Adipose tissue (tissue), 3 donors: Measurements from ENCODE around the gene TGM6. TPM values are rescaled to one million over a fixed set of nuclear protein-coding genes. Genes with fewer than 3 reads are reported as not detected.

Source experiments
- H3K27ac ChIP-seq: one replicate; pipeline ENCODE4 v1.5.1; 2013; ENCODE audit warnings: low read depth, low read length
- WGBS, 3 donors: extraction: QIAGEN DNeasy Blood & Tissue Kit; methylation state at CpG; one replicate each; pipeline ENCODE4 v1.1.7; 2013; 5-methylcytosine and 5-hydroxymethylcytosine counted together
- polyA plus RNA-seq, 3 donors: library from polyadenylated mRNA; stranded (reverse); fragments of 200-250 nt; gene quantifications; one replicate each; pipeline ENCODE4 v1.2.3, GENCODE V29; 2013
- donor health status: healthy with polysubstance abuse.
- donor health status: Bipolar disorder and iron deficiency.
- donor health status: healthy.

The TGM6 gene
- polyA plus RNA-seq, 3 donors, result not detected

DNA sequence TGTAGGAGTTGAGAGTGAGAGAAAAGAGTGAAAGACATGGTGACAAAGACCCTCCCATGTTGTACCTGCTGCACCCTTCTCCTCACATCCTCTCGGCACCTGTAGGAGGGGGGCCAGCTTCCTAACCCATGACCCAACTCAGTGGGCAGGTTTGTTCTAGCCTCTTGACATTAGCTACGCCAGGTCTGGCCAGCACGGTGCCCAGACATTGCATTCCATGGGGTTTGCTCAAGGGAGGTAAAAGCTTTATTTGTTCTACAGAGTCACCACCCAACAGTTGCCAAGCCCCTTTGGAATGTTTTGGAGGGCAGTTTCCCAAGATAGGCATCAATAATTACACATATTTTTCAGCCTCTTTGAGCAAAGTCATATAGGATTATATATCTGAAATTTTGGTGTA lies 22.7 kb upstream of the TGM6 start:
- 75 to 95% (median 78%) methylated on average over 3 of the region's 3 CpGs for WGBS, 3 donors

DNA sequence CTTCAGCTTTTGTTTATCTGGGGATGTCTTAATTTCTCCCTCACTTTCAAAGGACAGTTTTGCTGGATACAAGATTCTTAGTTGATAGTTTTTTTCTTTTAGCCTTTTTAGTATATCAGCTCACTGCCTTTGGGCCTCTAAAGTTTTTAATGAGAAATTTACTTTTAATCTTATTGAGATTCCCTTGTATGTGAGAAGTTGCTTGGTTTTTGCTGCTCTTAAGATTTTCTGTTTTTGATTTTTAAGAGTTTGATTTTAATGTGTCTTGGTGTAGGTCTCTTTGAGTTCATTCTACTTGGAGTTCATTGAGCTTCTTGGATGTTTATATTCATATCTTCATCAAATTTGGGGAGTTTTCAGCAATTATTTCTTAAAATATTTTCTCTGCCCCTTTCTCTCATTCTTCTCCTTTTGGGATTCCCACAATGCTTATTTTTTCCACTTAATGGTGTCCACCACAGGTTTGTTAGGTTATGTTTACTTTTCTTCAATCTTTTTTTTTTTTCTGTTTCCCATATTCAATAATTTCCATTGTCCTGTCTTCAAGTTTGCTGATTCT lies 19.6 kb upstream of the TGM6 start:
- no peak overlapping the region for H3K27ac ChIP-seq

More for the DNA sequence above, 22.7 kb upstream of the TGM6 start:
- no peak overlapping the region for H3K27ac ChIP-seq

DNA sequence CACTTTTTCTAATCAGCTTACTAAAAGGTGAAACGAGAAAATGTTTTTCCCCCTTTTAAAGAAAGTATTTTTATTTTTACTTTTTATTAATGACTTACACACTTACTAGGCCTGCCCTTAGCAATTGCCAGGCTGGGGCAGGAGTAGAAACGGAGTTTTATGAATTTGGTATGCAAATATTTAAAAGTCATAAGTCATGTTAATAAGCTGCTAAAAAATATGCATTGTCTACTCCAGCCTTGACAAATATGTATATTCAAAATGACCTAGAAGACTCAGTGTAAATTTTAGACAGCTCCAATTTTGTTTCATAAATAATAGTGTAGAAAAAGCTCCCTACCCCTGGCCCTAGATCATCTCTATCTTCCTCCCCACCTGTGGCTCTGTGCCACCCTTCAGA lies 17.5 kb upstream of the TGM6 start:
- 73 to 85% (median 85%) methylated on average over 2 of the region's 2 CpGs for WGBS, 3 donors

DNA sequence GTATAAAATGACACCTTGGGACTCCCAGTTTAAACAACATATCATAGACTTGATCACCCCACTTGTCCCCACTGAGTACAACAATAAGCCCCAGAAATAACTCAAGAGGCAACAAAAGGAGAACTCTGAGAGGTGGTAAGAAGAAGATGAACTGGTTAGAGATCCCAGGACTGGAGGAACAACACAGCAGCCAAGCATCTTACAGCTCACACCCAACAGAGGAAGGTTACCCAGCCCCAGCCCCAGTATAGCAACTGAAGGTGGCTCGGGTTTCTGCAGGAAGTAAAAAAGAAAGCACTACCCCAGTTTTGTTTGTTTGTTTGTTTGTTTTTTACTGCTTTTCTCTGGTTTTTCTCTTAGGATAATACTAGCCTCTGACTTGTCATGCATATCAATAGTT lies 17.1 kb upstream of the TGM6 start:
- no peak overlapping the region for H3K27ac ChIP-seq
- WGBS, 3 donors, result 17 to 47% (median 26%) methylated on average over 1 of the region's 1 CpG

More for the DNA sequence above, 17.5 kb upstream of the TGM6 start:
- H3K27ac ChIP-seq, result no peak overlapping the region

DNA sequence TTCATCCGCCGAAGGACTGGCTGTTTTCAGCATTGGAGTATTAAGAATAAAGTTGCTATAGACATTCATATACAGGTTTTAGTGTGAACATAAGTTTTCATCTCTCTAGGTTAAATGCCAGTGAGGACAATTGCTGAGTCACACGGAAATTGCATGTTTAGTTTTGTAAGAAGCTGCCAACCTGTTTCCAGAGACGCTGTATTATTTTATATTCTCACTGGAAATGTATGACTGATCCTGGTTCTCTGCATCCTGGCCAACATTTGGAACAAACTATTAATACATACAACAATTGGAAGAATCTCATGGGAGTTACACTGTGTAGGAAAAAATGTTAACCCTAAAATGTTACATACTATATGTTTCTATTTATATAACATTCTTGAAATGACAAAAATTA lies 16.7 kb upstream of the TGM6 start:
- H3K27ac ChIP-seq, result no peak overlapping the region
- WGBS, 3 donors, result 48 to 74% (median 55%) methylated on average over 4 of the region's 4 CpGs

DNA sequence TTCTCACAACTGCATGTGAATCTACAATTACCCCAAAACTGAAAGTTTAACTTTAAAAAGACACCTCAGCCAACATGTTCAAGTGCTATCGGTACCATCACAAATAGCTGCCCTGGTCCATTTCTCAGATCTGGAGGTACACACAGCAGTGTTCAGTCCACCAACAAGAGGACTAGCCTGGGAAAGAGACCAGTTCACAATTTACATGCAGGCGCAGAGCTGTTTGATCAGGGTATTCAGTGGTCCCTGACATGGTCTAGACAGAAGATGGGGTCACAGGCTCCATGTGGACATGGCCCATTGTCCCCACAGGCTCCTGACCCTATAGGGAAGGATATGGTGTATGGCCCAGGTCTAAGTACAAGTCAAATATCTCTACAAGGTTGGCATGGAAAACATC lies 15.6 kb upstream of the TGM6 start:
- 91 to 100% (median 97%) methylated on average over 2 of the region's 2 CpGs for WGBS, 3 donors

DNA sequence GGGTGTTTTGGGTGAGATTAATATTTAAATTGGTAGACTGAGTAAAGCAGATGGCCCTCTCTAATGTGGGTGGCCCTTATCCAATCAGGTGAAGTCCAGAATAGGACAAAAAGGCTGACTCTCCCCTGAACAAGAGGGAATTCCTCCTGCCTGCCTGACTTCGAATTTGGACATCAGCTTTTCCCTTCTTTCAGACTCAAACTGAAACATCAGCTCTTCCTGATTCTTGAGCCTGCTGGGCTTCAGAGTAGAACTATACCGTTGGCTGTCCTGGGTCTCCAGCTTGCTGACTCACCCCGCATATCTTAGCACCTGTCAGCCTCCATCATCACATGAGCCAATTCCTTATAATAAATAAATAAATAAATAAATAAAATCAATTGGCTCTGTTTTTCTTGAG lies 15.0 kb upstream of the TGM6 start:
- WGBS, 3 donors, result 72 to 75% (median 75%) methylated on average over 3 of the region's 3 CpGs
- H3K27ac ChIP-seq, result no peak overlapping the region

More for the DNA sequence above, 15.6 kb upstream of the TGM6 start:
- no peak overlapping the region for H3K27ac ChIP-seq

DNA sequence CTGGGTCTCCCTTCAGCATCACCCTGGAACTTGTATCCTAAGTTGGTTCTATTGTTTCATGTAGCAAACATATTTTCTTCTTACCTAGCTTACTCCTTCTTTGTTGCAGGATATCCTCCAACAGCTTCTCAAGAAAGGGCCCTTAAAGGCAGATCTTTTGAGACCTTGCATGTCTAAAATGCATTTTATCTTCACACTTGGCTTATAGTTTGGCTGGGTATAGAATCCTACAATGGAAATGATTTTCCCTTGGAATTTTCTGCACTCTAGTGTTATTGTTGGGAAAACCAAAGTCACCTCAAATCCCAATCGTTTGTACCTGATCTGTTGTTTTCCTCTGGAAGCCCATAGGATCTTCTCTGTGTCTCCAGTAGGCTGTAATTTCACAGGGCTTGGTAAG lies 12.1 kb upstream of the TGM6 start:
- no peak overlapping the region for H3K27ac ChIP-seq
- 30 to 56% (median 45%) methylated on average over 1 of the region's 1 CpG for WGBS, 3 donors

DNA sequence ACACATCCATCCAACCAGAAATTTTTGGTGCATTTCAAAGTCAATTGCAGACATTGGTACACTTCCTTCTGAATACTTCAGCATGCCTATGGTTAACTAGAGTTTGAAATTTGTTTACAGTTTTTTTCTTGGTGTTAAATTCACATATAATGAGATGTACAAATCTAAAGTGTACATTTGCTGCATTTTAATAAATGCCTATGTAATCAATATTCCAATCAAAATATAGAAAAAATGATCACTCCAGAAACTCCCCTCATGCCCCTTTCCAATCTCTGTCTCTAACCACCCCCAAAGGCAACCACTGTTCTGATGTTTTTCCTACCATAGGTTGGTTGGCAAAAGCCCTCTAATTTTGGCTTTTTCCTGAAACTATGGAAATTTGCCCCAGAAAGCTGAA lies 7.6 kb upstream of the TGM6 start:
- H3K27ac ChIP-seq, result no peak overlapping the region

DNA sequence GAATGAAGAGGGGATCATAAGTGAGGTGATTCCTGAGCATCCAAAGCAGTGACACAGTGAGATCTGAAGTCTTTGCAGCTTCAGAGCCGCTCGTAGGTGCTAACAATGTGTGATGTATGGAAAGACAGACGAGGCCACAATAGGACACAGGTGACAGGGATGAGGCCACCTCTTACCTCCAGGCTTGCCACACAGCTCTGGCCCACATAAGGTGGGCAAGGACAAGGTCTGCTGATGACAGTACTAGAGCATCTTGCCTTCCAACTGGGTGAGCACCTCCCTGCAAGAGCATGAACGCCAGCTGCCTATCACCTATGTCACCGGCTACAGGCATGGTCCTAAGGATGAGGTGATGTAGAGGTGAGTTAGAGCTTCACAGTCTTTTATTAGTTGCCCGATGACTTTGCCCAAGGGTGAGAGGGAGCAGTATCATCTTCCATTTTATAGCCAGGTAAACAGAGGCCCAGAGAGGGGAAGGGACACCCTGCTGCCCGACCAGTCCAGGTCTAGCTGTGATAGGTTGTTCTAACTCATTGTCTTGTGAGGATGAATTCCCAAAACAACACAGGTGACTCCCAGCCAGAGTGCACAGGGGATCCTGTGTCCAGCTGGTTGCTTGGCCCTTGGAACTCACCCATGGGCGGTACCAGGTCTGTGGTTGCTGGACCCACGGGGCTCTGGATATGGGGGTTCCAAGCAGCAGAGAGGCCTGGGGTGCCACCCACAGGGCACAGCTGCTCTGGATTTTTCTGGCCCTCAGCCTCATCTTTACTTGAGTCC lies 6.2 kb upstream of the TGM6 start:
- WGBS, 3 donors, result 73 to 88% (median 77%) methylated on average over 9 of the region's 9 CpGs

DNA sequence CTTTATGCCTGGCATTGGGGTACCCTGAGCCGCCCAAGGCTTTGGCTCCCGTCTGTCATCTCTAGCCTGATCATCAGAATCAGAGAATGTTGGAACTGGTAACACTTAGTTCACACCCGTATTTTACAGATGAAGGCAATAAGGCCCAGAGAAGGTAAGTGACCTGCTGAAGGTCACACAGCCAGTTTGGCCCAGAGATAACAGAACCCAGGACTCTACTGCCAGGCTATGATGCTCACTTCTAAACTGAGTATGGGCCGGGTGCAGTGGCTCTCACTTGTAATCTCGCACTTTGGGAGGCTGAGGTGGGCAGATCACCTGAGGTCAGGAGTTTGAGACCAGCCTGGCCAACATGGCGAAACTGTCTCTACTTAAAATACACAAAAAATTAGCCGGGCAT lies 1.8 kb upstream of the TGM6 start:
- 88 to 91% (median 89%) methylated on average over 7 of the region's 7 CpGs for WGBS, 3 donors
- no peak overlapping the region for H3K27ac ChIP-seq

More for the DNA sequence above, 6.2 kb upstream of the TGM6 start:
- H3K27ac ChIP-seq, result no peak overlapping the region

DNA sequence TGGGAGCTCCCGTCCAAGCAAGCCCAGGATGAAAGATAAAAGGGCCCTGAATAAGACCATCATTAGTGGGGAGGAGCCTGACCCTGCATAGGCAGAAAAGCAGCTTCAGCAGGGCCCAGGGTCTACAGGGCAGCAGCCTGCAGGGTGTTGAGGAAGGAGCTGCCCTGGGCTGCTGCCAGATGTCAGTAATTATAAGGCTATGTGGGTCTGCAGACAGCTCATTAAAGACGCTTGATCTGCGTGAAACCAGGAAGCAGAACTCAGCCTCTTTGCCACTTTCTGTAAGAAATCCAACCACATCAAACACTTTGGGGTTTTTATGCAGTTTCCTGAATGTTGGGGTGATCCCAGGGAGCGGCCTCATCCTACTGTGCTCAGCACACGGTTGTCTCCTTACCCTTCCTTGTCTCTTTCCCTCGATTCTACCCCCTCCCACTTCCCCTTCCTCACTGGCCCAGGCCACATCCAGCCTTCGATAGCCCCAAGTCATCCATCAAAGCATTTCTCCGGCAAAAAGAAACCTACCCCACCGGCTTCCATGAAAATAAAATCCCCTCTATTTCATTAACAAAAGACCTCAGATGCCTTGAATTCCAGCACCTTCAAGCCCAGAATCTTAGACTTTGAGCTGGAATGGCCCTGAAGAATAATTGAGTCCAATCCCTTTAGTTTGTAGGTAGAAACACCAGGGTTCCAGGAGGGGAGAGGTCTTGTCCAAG lies 1.0 kb upstream of the TGM6 start:
- H3K27ac ChIP-seq, result no peak overlapping the region
- 14 to 37% (median 27%) methylated on average over 9 of the region's 9 CpGs for WGBS, 3 donors

DNA sequence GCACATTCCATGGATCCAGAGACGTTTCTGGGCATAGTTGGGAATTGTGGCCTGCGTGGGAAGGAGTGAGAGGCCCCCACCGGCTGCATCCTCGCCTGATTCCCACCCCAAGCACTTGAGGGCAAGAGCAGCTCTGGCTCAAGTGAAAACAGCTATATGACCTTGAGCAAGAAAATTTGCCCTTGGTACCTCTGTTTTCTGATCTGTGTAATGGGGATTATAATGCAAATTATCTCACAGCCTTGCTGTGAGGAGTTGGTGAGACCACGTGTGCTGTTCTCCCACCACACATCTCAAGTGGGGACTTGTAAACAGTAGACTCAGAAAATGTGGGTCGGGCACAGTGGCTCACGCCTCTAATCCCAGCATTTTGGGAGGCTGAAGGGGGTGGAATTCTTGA lies 602 bp downstream of the TGM6 start:
- no peak overlapping the region for H3K27ac ChIP-seq
- WGBS, 3 donors, result 70 to 82% (median 71%) methylated on average over 7 of the region's 7 CpGs

DNA sequence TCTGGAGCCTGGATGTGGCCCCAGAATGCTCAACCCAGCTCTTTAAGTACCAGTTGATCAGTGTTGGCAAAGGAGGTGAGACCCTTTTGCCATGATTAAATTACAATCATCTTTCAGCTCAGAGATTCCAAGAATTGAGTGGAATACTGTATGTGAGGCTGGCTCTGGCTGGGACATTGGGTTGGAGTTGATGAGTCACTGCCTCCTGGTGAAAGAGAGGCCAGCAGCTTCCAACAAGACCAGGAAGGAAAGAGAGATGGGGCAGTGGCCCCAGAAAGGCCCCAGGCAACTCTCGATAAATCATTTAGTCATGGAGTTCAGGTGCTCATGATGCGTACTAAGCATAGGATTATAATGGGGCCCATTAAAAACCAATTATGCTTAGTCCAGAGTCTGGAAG lies 2.1 kb downstream of the TGM6 start:
- WGBS, 3 donors, result 88 to 95% (median 93%) methylated on average over 2 of the region's 2 CpGs
- H3K27ac ChIP-seq, result no peak overlapping the region

DNA sequence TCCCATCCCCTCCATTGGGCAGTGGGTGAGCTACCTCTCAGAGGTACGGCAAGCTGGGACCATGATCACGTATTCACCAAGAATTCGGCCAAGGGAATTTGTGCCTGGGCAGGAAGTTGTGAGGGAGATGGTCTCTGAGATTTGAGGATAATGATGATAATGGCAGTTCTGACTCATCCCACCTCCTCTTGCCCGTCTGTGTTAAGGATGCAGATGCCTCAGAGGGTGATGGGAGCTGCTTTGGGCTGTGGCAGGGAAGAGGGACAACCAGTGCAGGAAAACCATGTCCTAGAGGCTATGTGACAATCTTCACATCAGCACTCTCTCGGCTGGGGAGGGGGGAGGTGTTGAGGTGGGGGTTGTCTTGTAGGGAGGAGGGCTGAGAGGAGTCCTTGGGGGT lies 4.3 kb downstream of the TGM6 start:
- no peak overlapping the region for H3K27ac ChIP-seq
- WGBS, 3 donors, result 48 to 70% (median 60%) methylated on average over 5 of the region's 5 CpGs

DNA sequence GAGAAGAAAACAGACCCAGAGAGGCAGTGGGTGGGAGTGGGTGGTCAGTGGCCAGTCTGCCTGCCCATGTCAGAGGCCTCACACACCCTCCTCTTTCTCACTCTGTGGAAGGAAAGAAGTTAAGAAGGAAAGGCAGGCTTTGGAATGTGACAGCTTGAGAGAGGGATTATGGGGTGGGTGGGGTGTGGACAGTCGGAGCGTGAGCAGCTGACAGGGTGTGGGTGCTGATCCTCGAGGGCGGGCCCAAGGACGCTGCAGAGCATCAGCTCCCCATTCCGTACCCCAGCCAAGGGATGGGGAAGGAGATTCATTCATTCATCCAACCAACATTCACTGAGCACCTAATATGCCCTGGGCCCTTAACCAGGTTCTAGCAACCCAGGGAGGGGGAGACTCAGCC lies 4.8 kb downstream of the TGM6 start:
- no peak overlapping the region for H3K27ac ChIP-seq
- 62 to 68% (median 64%) methylated on average over 6 of the region's 6 CpGs for WGBS, 3 donors

DNA sequence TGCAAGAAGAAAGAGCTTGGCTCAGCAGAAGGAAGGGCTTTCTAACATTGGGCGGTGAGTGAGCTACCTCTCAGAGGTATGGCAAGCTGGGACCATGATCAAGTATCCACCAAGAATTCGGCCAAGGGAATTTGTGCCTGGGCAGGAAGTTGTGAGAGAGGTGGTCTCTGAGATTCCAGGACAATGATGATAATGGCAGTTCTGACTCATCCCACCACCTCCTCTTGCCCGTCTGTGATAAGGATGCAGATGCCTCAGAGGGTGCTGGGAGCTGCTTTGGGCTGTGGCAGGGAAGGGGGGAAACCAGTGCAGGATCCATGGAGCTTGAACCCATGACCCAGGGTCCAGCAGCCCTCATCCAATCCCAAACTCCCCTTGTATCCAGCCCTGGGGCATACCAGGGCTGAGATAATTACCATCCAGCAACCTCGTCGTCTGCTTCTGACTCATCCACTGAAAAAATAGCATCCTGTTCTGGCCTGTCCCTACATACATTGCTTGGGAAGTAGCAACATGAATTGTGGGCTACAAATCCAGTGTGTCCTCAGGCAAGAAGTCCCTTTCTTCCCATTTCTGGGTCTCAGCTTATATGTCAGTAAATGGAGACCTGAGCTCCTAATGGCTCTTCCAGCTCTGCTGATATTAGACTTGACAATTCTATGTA lies 5.9 kb downstream of the TGM6 start:
- no peak overlapping the region for H3K27ac ChIP-seq
- 62 to 79% (median 75%) methylated on average over 5 of the region's 5 CpGs for WGBS, 3 donors

DNA sequence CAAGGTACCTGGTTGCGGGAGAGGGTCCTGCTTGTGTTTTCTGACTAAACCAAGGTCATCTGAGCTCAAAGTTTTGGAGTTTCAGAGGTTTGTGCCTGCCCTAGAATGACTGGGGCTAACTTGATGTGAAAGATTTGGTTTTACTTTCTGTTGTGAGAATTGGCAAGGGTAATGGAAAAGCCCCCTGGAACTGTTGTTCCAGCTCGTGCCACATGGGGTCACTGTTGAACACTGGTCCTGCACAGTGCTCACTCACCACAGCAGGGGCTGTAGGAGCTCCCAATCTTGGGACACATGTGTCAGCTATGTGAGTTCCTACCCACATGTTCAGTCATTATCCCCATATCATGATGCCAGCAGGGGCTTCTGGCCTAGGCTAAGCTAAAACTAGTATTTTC lies 6.5 kb downstream of the TGM6 start:
- H3K27ac ChIP-seq, result no peak overlapping the region
- WGBS, 3 donors, result 36 to 51% (median 39%) methylated on average over 2 of the region's 2 CpGs

DNA sequence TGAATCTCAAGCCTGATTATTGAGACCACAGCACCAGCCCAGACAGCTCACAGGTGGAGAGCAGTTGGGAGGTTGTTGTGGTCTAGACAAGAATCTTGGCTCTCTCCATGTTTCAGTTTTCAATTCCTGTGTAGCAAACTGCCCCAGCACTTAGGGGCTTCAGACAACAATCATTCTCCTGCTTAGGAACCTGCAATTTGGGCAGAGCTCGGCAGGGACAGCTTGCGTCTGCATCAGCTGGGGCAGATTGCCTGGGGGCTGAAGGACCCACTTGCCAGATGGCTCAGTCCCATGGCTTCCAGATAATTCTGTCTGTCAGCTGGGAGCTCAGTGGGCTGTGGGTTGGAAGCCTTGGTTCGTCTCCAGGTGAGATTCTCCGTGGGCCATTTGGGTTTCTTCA lies 6.9 kb downstream of the TGM6 start:
- H3K27ac ChIP-seq, result no peak overlapping the region
- WGBS, 3 donors, result 85 to 88% (median 85%) methylated on average over 4 of the region's 4 CpGs
